Type B pancreatic cell (in vitro differentiated cells): ENCODE measurements around the gene TOM1L2. TPM values are rescaled to one million over a fixed set of nuclear protein-coding genes. Genes with fewer than 3 reads are reported as not detected.

Source experiments
- DNase-seq: peaks from one replicate; pipeline ENCODE4 v3.0.0; 2021; ENCODE audit warnings: mixed read lengths; ENCODE audit not compliant: unreplicated experiment; ENCODE audit errors: extremely low spot score
- H3K27ac Mint-ChIP-seq: 2 replicates; pipeline ENCODE4 v1.8.0; 2021; ENCODE audit warnings: mild to moderate bottlenecking, mixed read lengths
- H3K27me3 Mint-ChIP-seq: 2 replicates; pipeline ENCODE4 v1.8.0; 2021; ENCODE audit warnings: mixed read lengths
- H3K36me3 Mint-ChIP-seq: 2 replicates; pipeline ENCODE4 v1.8.0; 2021; ENCODE audit warnings: mixed read lengths
- H3K4me1 Mint-ChIP-seq: one replicate; pipeline ENCODE4 v1.8.0; 2021; ENCODE audit warnings: mixed read lengths; ENCODE audit not compliant: unreplicated experiment
- H3K4me3 Mint-ChIP-seq: 2 replicates; pipeline ENCODE4 v1.8.0; 2021; ENCODE audit warnings: mild to moderate bottlenecking, mixed read lengths
- H3K9me3 Mint-ChIP-seq: 2 replicates; pipeline ENCODE4 v1.8.0; 2021; ENCODE audit warnings: mixed read lengths
- total RNA-seq: library from RNA; stranded (reverse); gene quantifications from 2 replicates; pipeline ENCODE4 v1.2.1, GENCODE V29; 2021; ENCODE audit warnings: low replicate concordance
- TF ChIP-seq, protein P1 (sequence below): fragments of 200-600 bp; sonication (generic); conservative IDR thresholded peaks from 2 replicates; pipeline ENCODE4 v1.5.0; 2021; ENCODE audit warnings: antibody characterized with exemption, mild to moderate bottlenecking

Gene TOM1L2
- total RNA-seq, 1 donor from 2014 or later, result 62.5 TPM

DNA sequence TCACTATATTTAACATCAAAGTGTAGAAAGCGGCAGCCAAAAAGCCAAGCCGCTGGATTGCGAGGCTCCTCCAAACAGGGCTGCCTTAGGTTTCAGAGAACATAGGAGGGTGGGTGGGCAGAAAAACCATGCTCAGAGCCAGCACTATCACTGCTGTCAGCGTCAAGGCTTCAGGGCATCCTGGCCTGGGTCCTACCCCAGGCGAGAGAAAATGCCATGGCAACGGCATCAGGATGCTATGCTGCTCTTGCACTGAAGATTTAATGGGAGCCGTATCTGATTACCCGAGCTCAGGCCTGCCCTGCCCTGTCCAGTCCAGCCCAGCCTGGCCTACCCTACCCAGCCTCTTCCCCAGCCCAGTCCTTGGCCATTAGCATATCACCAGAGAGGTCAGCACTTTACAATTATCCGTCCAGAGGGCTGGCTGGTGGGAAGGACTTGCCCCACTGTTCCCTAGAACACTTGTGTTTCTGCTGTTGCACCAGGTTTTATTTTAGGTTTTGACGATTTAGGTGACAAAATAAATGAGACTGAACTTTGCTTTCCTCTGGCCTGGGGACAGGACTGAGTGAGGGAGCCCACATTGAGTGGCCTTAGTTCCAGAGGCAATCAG is 61.1 kb downstream of the TOM1L2 start:
- Mint-ChIP-seq H3K9me3 (no peaks in the 10 kb centered on the region), H3K27me3 (no peaks in the 10 kb centered on the region), H3K27ac (peak overlapping the region; percentile 67), H3K36me3 (peaks cover 21% of the 10 kb centered on the region), H3K4me1 (peaks cover 33% of the 10 kb centered on the region), H3K4me3 (peak overlapping the region; percentile 42)
- TF ChIP-seq, protein P1, sequence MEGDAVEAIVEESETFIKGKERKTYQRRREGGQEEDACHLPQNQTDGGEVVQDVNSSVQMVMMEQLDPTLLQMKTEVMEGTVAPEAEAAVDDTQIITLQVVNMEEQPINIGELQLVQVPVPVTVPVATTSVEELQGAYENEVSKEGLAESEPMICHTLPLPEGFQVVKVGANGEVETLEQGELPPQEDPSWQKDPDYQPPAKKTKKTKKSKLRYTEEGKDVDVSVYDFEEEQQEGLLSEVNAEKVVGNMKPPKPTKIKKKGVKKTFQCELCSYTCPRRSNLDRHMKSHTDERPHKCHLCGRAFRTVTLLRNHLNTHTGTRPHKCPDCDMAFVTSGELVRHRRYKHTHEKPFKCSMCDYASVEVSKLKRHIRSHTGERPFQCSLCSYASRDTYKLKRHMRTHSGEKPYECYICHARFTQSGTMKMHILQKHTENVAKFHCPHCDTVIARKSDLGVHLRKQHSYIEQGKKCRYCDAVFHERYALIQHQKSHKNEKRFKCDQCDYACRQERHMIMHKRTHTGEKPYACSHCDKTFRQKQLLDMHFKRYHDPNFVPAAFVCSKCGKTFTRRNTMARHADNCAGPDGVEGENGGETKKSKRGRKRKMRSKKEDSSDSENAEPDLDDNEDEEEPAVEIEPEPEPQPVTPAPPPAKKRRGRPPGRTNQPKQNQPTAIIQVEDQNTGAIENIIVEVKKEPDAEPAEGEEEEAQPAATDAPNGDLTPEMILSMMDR, result no peak
- DNase-seq, result no peak

DNA sequence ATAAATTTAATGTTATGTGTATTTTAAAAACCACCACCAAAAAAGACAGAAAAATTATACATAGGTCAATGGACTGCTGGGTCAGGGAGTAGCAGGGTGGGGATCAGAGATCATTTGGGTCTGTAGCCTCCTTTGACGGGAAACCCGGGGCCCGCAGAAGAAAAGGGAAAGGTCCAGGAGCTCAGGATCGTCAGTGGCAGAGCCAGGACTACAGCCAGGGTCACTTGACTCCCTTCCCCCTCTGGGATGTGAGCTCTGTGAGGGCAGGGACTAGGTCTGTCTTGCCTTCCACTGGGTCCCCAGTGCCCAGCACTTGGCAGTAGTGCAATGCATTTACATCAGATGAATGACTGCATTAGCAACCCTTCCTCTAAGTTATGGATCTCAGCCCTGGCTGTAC is 62.1 kb downstream of the TOM1L2 start:
- no peak overlapping the region for H3K27ac Mint-ChIP-seq
- peaks cover 30% of the 10 kb centered on the region for H3K36me3 Mint-ChIP-seq
- TF ChIP-seq, protein P1, result no peak
- no peaks in the 10 kb centered on the region for H3K9me3 Mint-ChIP-seq
- H3K4me1 Mint-ChIP-seq, result peaks cover 33% of the 10 kb centered on the region
- no peaks in the 10 kb centered on the region for H3K27me3 Mint-ChIP-seq
- no peak for DNase-seq
- H3K4me3 Mint-ChIP-seq, result no peak overlapping the region

GRCh38 chr17:17909078-17909477 is 63.1 kb downstream of the TOM1L2 start:
- peaks cover 30% of the 10 kb centered on the region for H3K36me3 Mint-ChIP-seq
- TF ChIP-seq, protein P1, result no peak
- H3K27ac Mint-ChIP-seq, result no peak overlapping the region
- no peaks in the 10 kb centered on the region for H3K9me3 Mint-ChIP-seq
- no peak overlapping the region for H3K4me3 Mint-ChIP-seq
- no peak for DNase-seq
- no peaks in the 10 kb centered on the region for H3K27me3 Mint-ChIP-seq
- H3K4me1 Mint-ChIP-seq, result peaks cover 25% of the 10 kb centered on the region

DNA sequence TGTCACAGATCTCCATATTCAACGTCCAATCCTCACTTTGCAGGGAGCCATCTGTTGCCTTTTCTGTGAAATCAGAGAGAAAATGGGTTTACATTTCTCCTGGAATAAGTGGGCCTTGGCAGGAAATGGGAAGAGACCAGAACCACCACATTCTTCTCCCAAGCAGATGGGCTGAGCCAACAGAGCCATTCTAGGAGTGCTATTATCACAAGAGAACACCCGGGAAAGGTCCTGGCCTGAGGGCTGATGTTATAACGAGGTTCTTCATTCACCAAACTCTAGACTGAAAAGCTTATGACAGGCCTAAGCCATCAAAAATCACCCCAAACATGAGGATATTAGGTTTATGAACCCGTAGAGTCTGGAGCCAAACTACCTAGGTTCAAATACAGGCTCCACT is 64.7 kb downstream of the TOM1L2 start:
- DNase-seq, result no peak
- peaks cover 25% of the 10 kb centered on the region for H3K36me3 Mint-ChIP-seq

DNA sequence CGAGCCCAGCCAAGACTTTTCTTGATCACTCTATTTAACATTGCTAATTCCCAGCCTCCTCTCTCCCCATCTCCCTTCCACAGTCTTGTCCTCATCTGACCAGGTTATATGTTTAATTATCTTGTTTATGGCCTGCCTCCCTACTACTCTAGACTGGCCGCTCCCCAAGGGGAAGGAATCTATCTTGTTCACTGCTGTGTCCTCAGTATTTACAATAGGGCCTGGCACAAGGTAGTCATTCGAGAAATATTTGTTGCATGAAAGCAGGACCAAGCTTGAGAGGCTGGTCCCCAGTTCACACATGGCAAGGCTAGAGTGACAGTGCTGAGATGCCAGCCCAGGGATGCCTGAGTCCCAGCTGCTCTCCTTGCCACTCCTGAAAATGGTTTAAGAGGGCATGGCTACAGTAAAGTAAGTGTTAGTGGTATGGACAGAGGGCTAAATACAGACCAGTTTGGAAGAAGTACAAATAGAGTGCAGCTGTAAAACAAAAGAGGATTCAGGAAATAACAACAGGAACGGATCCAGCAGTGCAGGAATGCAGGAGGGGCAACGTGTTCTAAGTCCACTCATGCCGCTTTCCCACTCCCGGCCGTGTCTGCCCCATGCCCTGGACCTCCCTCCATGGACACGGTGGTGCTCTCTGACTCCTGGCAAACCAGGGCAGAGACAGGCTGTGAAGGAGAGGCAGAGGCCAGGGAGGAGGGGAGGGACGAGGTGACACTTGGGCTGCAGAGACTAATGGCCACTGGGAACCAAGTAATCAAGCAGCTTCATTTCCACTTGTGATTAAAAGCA is 65.6 kb downstream of the TOM1L2 start:
- Mint-ChIP-seq H3K27me3 (no peaks in the 10 kb centered on the region), H3K36me3 (peaks cover 25% of the 10 kb centered on the region), H3K9me3 (no peaks in the 10 kb centered on the region), H3K4me3 (no peak overlapping the region), H3K27ac (peak overlapping the region; percentile 60), H3K4me1 (peaks cover 19% of the 10 kb centered on the region)
- DNase-seq, result no peak
- TF ChIP-seq, protein P1, result no peak

More for the DNA sequence above, 64.7 kb downstream of the TOM1L2 start:
- TF ChIP-seq, protein P1, result no peak
- H3K4me3 Mint-ChIP-seq, result no peak overlapping the region
- peaks cover 18% of the 10 kb centered on the region for H3K4me1 Mint-ChIP-seq
- H3K27me3 Mint-ChIP-seq, result no peaks in the 10 kb centered on the region
- H3K9me3 Mint-ChIP-seq, result no peaks in the 10 kb centered on the region
- H3K27ac Mint-ChIP-seq, result no peak overlapping the region
